Stimulated activated CD4-positive, alpha-beta T cell treated with anti-CD3 and anti-CD28 coated beads, Interleukin-15, amount 100 ng/mL, for 48 hours (primary cell): Measurements from ENCODE around the gene MTREX.

ENCODE experiments used
- DNase-seq, 2 donors: peaks; one replicate each; pipeline ENCODE4 v3.0.0-alpha.2; 2020; ENCODE audit warnings: low read depth in 2 of 2

MTREX gene

DNA sequence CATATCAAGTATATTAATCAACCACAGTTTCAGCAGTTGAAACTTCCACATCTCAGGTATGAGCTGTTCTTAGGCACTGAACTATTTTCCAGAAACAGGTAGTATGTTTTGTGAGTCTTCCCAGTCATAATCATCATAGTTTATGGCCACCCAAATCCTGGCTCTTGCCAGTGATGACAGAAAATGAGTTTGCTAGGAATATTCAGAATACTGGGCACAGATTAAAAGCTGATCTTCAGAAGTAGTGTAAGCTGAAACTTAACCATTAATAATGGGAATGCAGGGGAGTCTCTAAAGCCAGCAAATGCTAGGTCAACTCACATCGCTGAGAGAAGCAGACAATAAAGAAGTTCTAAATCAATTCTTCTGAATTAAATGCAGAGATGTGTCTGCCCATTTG, 162.5 kb downstream of the MTREX start:
- no peak for DNase-seq

- no peak for DNase-seq
Measured at GRCh38 chr5:55471468-55471867, 163.7 kb downstream of the MTREX start.

- DNase-seq = no peak
Measured at GRCh38 chr5:55472642-55473041, 164.9 kb downstream of the MTREX start.
